ENCODE results near the gene WASF3. TPM values are rescaled to one million over a fixed set of nuclear protein-coding genes. Genes with fewer than 3 reads are reported as not detected.

Gene WASF3
- total and polyA plus RNA-seq, 2 experiments from 2014 or later = 17.3 to 34.5 TPM

GRCh38 chr13:26668357-26669146 lies 111.1 kb downstream of the WASF3 start:
- H3K36me3 ChIP-seq = no peaks in the 10 kb centered on the region
- no peak for DNase-seq (ENCODE audit: low read depth in 1 of 2, low spot score in 1 of 2)
- H3K27me3 ChIP-seq = no peaks in the 10 kb centered on the region
- no peaks in the 10 kb centered on the region for H3K4me1 ChIP-seq (ENCODE audit: low read depth)
- TF ChIP-seq CTCF (IDR thresholded peaks at IDR 0.05; ENCODE audit: low read depth, low read length) = no peak
- H3K9me3 ChIP-seq (ENCODE audit: low read depth) = no peaks in the 10 kb centered on the region
- H3K27ac ChIP-seq = no peak overlapping the region
- H3K4me3 ChIP-seq = no peak overlapping the region

GRCh38 chr13:26673890-26674289 lies 116.4 kb downstream of the WASF3 start:
- H3K9me3 ChIP-seq (ENCODE audit: low read depth) = no peaks in the 10 kb centered on the region
- H3K27ac ChIP-seq = no peak overlapping the region
- H3K27me3 ChIP-seq = no peaks in the 10 kb centered on the region
- no peak for DNase-seq (ENCODE audit: low read depth in 1 of 2, low spot score in 1 of 2)
- H3K4me1 ChIP-seq (ENCODE audit: low read depth) = no peaks in the 10 kb centered on the region
- TF ChIP-seq CTCF (IDR thresholded peaks at IDR 0.05; ENCODE audit: low read depth, low read length) = no peak
- peaks cover 3% of the 10 kb centered on the region for H3K36me3 ChIP-seq
- no peak overlapping the region for H3K4me3 ChIP-seq

GRCh38 chr13:26677156-26677555 lies 119.7 kb downstream of the WASF3 start:
- no peak for TF ChIP-seq CTCF (IDR thresholded peaks at IDR 0.05; ENCODE audit: low read depth, low read length)
- Histone ChIP-seq H3K27me3 (no peaks in the 10 kb centered on the region), H3K36me3 (peaks cover 13% of the 10 kb centered on the region), H3K9me3 (ENCODE audit: low read depth) (no peaks in the 10 kb centered on the region), H3K4me1 (ENCODE audit: low read depth) (no peaks in the 10 kb centered on the region), H3K4me3 (no peak overlapping the region), H3K27ac (no peak overlapping the region)
- no peak for DNase-seq (ENCODE audit: low read depth in 1 of 2, low spot score in 1 of 2)

GRCh38 chr13:26678330-26678729 lies 120.8 kb downstream of the WASF3 start:
- no peak overlapping the region for H3K27ac ChIP-seq
- no peak for DNase-seq (ENCODE audit: low read depth in 1 of 2, low spot score in 1 of 2)
- H3K4me1 ChIP-seq (ENCODE audit: low read depth) = no peaks in the 10 kb centered on the region
- H3K4me3 ChIP-seq = no peak overlapping the region
- H3K9me3 ChIP-seq (ENCODE audit: low read depth) = no peaks in the 10 kb centered on the region
- peaks cover 24% of the 10 kb centered on the region for H3K36me3 ChIP-seq
- H3K27me3 ChIP-seq = no peaks in the 10 kb centered on the region
- TF ChIP-seq CTCF (IDR thresholded peaks at IDR 0.05; ENCODE audit: low read depth, low read length) = no peak

- Histone ChIP-seq H3K36me3 (peaks cover 25% of the 10 kb centered on the region), H3K4me3 (no peak overlapping the region), H3K27me3 (no peaks in the 10 kb centered on the region), H3K27ac (no peak overlapping the region), H3K4me1 (ENCODE audit: low read depth) (no peaks in the 10 kb centered on the region), H3K9me3 (ENCODE audit: low read depth) (no peaks in the 10 kb centered on the region)
- no peak for TF ChIP-seq CTCF (IDR thresholded peaks at IDR 0.05; ENCODE audit: low read depth, low read length)
- no peak for DNase-seq (ENCODE audit: low read depth in 1 of 2, low spot score in 1 of 2)
Observed at GRCh38 chr13:26678796-26679195, 121.3 kb downstream of the WASF3 start.
